Thyroid gland (tissue), 4 donors: ENCODE measurements around the gene ASIC3. TPM values are rescaled to one million over a fixed set of nuclear protein-coding genes. Genes with fewer than 3 reads are reported as not detected.

Experiments used
- DNase-seq, 2 donors: peaks; one replicate each; pipeline ENCODE4 v3.0.0-alpha.2; 2019
- H3K27ac ChIP-seq, 3 donors: fragments of 200-600 bp; sonication (generic); 1 replicate in 2 of 3; 2 replicates in 1 of 3; pipeline ENCODE4 v1.5.1; 2016 to 2019; ENCODE audit warnings: mild to moderate bottlenecking in 1 of 3, moderate library complexity in 1 of 3
- H3K27me3 ChIP-seq: fragments of 200-600 bp; sonication (generic); one replicate; pipeline ENCODE4 v1.5.1; 2019
- H3K36me3 ChIP-seq, 2 donors: fragments of 200-600 bp; sonication (generic); one replicate each; pipeline ENCODE4 v1.5.1; 2016 to 2019
- H3K4me1 ChIP-seq, 2 donors: fragments of 200-600 bp; sonication (generic); one replicate each; pipeline ENCODE4 v1.5.1; 2017 to 2019
- H3K4me3 ChIP-seq, 3 donors: fragments of 200-600 bp; sonication (generic); replicated peaks in 1 of 3; 1 replicate in 2 of 3; 2 replicates in 1 of 3; pipeline ENCODE4 v1.5.1; 2016; ENCODE audit warnings: mild to moderate bottlenecking in 1 of 3
- H3K9me3 ChIP-seq: fragments of 200-600 bp; sonication (generic); one replicate; pipeline ENCODE4 v1.5.1; 2017
- CTCF ChIP-seq, 6 experiments: fragments of 200-600 bp in 3 of 6; fragments of 450-650 bp in 3 of 6; sonication (generic) in 3 of 6; IDR thresholded peaks; one replicate each; pipeline ENCODE4 v1.5.1; 2016 to 2019; ENCODE audit warnings: antibody characterized with exemption in 6 of 6, mild to moderate bottlenecking in 2 of 6, inconsistent platforms in 1 of 6, moderate library complexity in 1 of 6
- POLR2A ChIP-seq, 2 donors: fragments of 450-650 bp; IDR thresholded peaks; one replicate each; pipeline ENCODE4 v1.6.1; 2017; ENCODE audit warnings: antibody characterized with exemption in 2 of 2, mild to moderate bottlenecking in 2 of 2, moderate library complexity in 1 of 2
- WGBS, 2 donors: methylation state at CpG; one replicate each; pipeline ENCODE4 v1.1.5; 2017; 5-methylcytosine and 5-hydroxymethylcytosine counted together
- intact Hi-C: fragments of 100-400 bp; cut with DNase I; formaldehyde crosslinking; loops from one replicate; pipeline ENCODE4 v1.15.1; 2023
- total RNA-seq, 4 donors: library from RNA; depleted of rRNA; stranded (reverse); fragments of >200 nt; gene quantifications; one replicate each; pipeline ENCODE4 v1.2.3, GENCODE V29; 2016

Gene ASIC3
- total RNA-seq, 4 donors from 2014 or later, result 1.2 to 2.6 (median 1.5) TPM; not detected in 1

DNA sequence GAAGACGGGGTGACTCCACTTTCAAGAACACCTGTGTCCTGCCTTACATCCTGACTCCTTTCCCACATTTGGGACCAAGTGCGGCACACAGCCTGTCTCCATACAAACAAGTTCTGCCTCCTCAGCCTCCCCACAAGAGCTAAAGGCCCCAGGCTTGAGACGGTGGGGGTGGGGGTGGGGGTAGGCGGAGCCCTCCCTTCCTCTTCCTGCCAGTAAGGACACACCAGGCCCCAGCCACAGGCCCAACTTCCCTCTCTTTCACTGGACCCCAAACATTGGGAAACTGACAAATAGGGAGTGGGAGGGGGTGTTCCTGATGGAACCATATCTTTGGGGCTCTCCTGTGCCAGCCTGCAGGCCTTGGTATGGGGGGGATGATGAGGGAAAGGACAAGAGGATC lies 4.8 kb downstream of the ASIC3 start:
- no peaks in the 10 kb centered on the region for H3K9me3 ChIP-seq
- WGBS, 2 donors, result 72 to 78% methylated on average over 4 of the region's 4 CpGs
- TF ChIP-seq POLR2A (IDR thresholded peaks at IDR 0.05), result no peak
- DNase-seq, result no peak
- H3K4me3 ChIP-seq, result no peak overlapping the region
- no peak overlapping the region for H3K27ac ChIP-seq
- H3K4me1 ChIP-seq, result peaks cover 9 to 16% of the 10 kb centered on the region in 2 donors
- intact Hi-C loops, result no loop called here
- H3K27me3 ChIP-seq, result no peaks in the 10 kb centered on the region
- H3K36me3 ChIP-seq, result no peaks in the 10 kb centered on the region

DNA sequence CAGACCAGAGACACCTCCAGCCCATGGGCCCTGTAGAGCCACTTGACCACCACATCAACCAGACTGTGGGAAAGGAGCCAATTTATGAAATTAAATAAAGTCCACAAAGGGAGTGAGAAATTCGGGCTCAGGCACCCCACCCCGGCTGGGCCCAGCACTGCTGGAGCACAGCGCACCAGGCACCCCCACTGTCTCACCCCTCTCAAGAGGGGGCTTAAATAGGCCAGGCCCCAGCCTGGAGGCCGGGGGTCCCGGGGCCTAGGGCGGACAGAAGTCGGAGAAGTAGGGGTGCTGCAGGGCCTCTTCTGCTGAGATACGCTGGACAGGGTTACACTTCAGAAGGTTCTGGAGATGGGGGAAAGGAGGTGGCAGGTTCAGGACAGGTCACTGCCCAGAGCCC lies 5.4 kb downstream of the ASIC3 start:
- Histone ChIP-seq H3K4me3 (no peak overlapping the region), H3K27me3 (no peaks in the 10 kb centered on the region), H3K36me3 (no peaks in the 10 kb centered on the region), H3K27ac (no peak overlapping the region), H3K9me3 (no peaks in the 10 kb centered on the region), H3K4me1 (peaks cover 14 to 21% of the 10 kb centered on the region in 2 donors)
- intact Hi-C loops, result no loop called here
- WGBS, 2 donors, result 91 to 94% methylated on average over 7 to 8 of the region's 8 CpGs
- DNase-seq, result no peak
- TF ChIP-seq CTCF (IDR thresholded peaks at IDR 0.05) (no peak), POLR2A (IDR thresholded peaks at IDR 0.05) (no peak)

DNA sequence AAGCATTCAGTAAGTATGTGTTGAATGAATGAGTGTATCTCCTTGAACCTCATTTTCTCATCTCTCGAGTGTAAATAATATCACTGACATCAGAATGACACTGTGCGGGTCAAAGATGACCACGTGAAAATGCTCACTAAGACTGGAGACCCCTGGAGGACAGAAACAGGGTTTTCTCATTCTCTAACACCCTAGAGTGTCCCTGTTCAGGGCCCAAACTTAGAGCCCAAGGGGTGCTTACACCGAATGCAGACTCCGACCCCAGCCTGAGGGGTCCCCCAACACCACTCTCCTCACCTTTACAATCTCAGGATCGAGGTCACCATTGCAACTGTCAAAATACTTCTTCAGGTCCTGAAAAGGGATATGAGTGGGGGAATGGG lies 7.9 kb downstream of the ASIC3 start:
- no peak overlapping the region for H3K27ac ChIP-seq
- H3K36me3 ChIP-seq, result no peaks in the 10 kb centered on the region
- no peak overlapping the region for H3K4me3 ChIP-seq
- peaks cover 30% of the 10 kb centered on the region in 2 donors for H3K4me1 ChIP-seq
- 88 to 93% methylated on average over 6 of the region's 6 CpGs for WGBS, 2 donors
- H3K9me3 ChIP-seq, result no peaks in the 10 kb centered on the region
- intact Hi-C loops, result no loop called here
- no peak for DNase-seq
- TF ChIP-seq POLR2A (IDR thresholded peaks at IDR 0.05) (no peak), CTCF (IDR thresholded peaks at IDR 0.05) (no peak)
- no peaks in the 10 kb centered on the region for H3K27me3 ChIP-seq

DNA sequence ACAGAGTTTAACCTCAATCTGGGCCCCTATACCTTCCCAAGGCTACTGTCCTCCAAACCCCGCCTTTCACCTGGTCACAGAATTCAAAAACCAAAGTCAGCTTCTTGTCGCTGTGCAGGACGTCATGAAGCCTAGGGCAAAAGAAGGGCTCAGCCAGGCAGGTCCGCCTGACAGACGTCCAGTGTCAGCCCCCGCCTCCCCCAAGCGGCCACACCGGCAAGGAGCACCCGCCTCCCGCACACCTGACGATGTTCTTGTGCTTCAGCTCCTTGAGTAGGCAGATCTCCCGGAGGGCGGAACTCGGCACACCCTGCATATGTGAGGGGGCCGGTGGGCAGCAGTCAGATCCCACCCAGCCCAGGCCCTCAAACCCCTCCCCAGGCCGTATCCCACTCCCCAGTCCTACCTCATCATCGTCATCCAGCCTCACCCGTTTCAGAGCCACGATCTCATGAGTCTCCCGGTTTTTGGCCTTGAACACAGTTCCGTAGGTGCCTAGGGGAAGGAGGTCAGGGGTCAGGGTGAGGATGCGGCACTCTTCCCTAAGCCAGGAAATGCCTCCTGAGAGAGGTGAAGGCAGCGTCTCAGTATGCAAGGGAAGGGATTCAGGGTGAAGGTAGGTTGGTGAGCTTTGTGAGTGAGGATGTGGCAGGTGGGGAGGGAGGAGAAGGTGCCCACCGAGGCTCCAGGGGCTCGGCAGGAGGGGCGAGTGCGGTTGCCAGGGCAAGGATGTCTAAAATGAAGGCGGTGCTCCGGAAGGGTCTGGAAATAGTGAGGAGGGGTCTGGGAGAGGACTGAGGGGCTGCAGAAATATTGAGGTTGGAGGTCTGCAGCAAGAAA lies 8.6 kb downstream of the ASIC3 start:
- Histone ChIP-seq H3K9me3 (no peaks in the 10 kb centered on the region), H3K36me3 (no peaks in the 10 kb centered on the region), H3K27ac (no peak overlapping the region), H3K27me3 (no peaks in the 10 kb centered on the region), H3K4me3 (peak overlapping the region in 2 of 3 donors; percentile 31 to 57), H3K4me1 (peaks cover 35 to 36% of the 10 kb centered on the region in 2 donors)
- peak; percentile 19 to 35 for DNase-seq
- intact Hi-C loops, result no loop called here
- 22 to 26% methylated on average over 16 to 23 of the region's 29 CpGs for WGBS, 2 donors
- TF ChIP-seq POLR2A (IDR thresholded peaks at IDR 0.05) (no peak), CTCF (IDR thresholded peaks at IDR 0.05) (no peak)

- Histone ChIP-seq H3K4me1 (peaks cover 35 to 42% of the 10 kb centered on the region in 2 donors), H3K9me3 (no peaks in the 10 kb centered on the region), H3K36me3 (no peaks in the 10 kb centered on the region), H3K4me3 (peak within 1 kb of the TSS; percentile 31 to 91 (median 57)), H3K27ac (peak within 1 kb of the TSS; percentile 88 to 98 (median 92)), H3K27me3 (no peaks in the 10 kb centered on the region)
- intact Hi-C loops, result no loop called here
- TF ChIP-seq CTCF (IDR thresholded peaks at IDR 0.05) (no peak), POLR2A (IDR thresholded peaks at IDR 0.05) (no peak)
- WGBS, 2 donors, result 0 to 1% methylated on average over 24 to 30 of the region's 30 CpGs
- DNase-seq, result no peak
Measured at GRCh38 chr7:151057506-151057988, 9.2 kb downstream of the ASIC3 start, which contains the start of gene CDK5. TSS of gene CDK5 (minus strand) at chr7:151057897. CDS start at chr7:151057848, 49 bp downstream.
